HepG2 (cell line): ENCODE measurements around the gene ENGASE. TPM values are rescaled to one million over a fixed set of nuclear protein-coding genes. Genes with fewer than 3 reads are reported as not detected.

Experiments used
- ARID3A ChIP-seq: IDR thresholded peaks from 2 replicates; pipeline ENCODE4 v1.6.1; 2012; ENCODE audit warnings: low read depth, low read length, improper control_type of control experiment
- NFAT5 ChIP-seq: sonication (generic); formaldehyde crosslinking; IDR thresholded peaks from 2 replicates; pipeline ENCODE4 v1.4.0; 2020; ENCODE audit warnings: missing genetic modification reagents
- NFKBIZ ChIP-seq: IDR thresholded peaks from 2 replicates; pipeline ENCODE4 v1.6.1; 2018; ENCODE audit warnings: missing genetic modification reagents, missing compliant biosample characterization
- SP5 ChIP-seq: IDR thresholded peaks from 2 replicates; pipeline ENCODE4 v1.6.1; 2016; ENCODE audit warnings: low read depth, borderline replicate concordance
- SRY ChIP-seq: sonication (generic); formaldehyde crosslinking; IDR thresholded peaks from 2 replicates; pipeline ENCODE4 v1.8.0; 2022; ENCODE audit warnings: mild to moderate bottlenecking, missing genetic modification reagents
- THAP7 ChIP-seq: sonication (generic); formaldehyde crosslinking; IDR thresholded peaks from 2 replicates; pipeline ENCODE4 v1.8.1; 2023; ENCODE audit warnings: mild to moderate bottlenecking, missing genetic modification reagents
- ZKSCAN8 ChIP-seq: IDR thresholded peaks from 2 replicates; pipeline ENCODE4 v1.6.1; 2016; ENCODE audit warnings: borderline replicate concordance, missing genetic modification reagents, missing compliant biosample characterization
- ZNF329 ChIP-seq: sonication (generic); formaldehyde crosslinking; IDR thresholded peaks from 2 replicates; pipeline ENCODE4 v1.9.0; 2021; ENCODE audit warnings: low read depth, mild to moderate bottlenecking, missing genetic modification reagents
- ZNF552 ChIP-seq: sonication (generic); formaldehyde crosslinking; IDR thresholded peaks from 2 replicates; pipeline ENCODE4 v1.9.0; 2022; ENCODE audit warnings: missing genetic modification reagents, mild to moderate bottlenecking, borderline replicate concordance
- ZNF639 ChIP-seq: conservative IDR thresholded peaks from 2 replicates; pipeline ENCODE4 v1.6.1; 2018; ENCODE audit warnings: missing genetic modification reagents
- ZNF687 ChIP-seq: sonication (generic); formaldehyde crosslinking; IDR thresholded peaks from 2 replicates; pipeline ENCODE4 v1.5.1; 2020; ENCODE audit warnings: mild to moderate bottlenecking, missing genetic modification reagents, moderate library complexity
- ZNF720 ChIP-seq: sonication (generic); formaldehyde crosslinking; IDR thresholded peaks from 2 replicates; pipeline ENCODE4 v1.4.0; 2020; ENCODE audit warnings: missing genetic modification reagents
- ZSCAN20 ChIP-seq: sonication (generic); formaldehyde crosslinking; IDR thresholded peaks from 2 replicates; pipeline ENCODE4 v1.4.0; 2020; ENCODE audit warnings: missing genetic modification reagents, mild to moderate bottlenecking, borderline replicate concordance
- ZSCAN30 ChIP-seq: sonication (generic); formaldehyde crosslinking; IDR thresholded peaks from 2 replicates; pipeline ENCODE4 v1.5.0; 2020; ENCODE audit warnings: mild to moderate bottlenecking, missing genetic modification reagents
- ZZZ3 ChIP-seq: sonication (generic); formaldehyde crosslinking; IDR thresholded peaks from 2 replicates; pipeline ENCODE4 v1.4.0; 2020; ENCODE audit warnings: missing genetic modification reagents, mild to moderate bottlenecking, borderline replicate concordance
- polyA plus RNA-seq, 8 experiments: library from polyadenylated mRNA; depleted of rRNA in 3 of 8; stranded (reverse) in 7 of 8; unstranded in 1 of 8; fragments of >200 nt; fragmentation: Illumina TruSeq in 4 of 8; extraction: Trizol in 4 of 8; gene quantifications; 2 replicates each; pipeline versions ENCODE4 v1.2.1 to v1.2.3, GENCODE V29; 2011 to 2016; ENCODE audit warnings: low read depth in 4 of 8, missing spikeins in 1 of 8, mixed read lengths in 1 of 8; ENCODE audit not compliant: insufficient read depth in 1 of 8
- total RNA-seq, 5 experiments: library from RNA; depleted of rRNA; stranded (reverse); fragments of >200 nt; fragmentation: Illumina TruSeq; extraction: Trizol; gene quantifications; 2 replicates each; pipeline ENCODE4 v1.2.3, GENCODE V29; 2016; ENCODE audit warnings: low read depth in 1 of 5

Gene ENGASE
- total and polyA plus RNA-seq, 2 of the 13 experiments (the other 11 are each of a cell fraction or from before 2014, with no cell fraction given) = 10.6 to 18.1 TPM

- TF ChIP-seq ZKSCAN8 (CRISPR knock-in tag) (no peak), ZNF720 (CRISPR knock-in tag) (no peak), SP5 (CRISPR knock-in tag) (no peak), ZNF329 (CRISPR knock-in tag) (peak; percentile 78), ZSCAN30 (no peak), ARID3A (no peak), SRY (CRISPR knock-in tag) (no peak), ZNF552 (CRISPR knock-in tag) (no peak), THAP7 (0 out of 2 replicates have a peak, but pooled peaks have one; percentile 60), NFKBIZ (CRISPR knock-in tag) (0 out of 2 replicates have a peak, but pooled peaks have one; percentile 4), ZSCAN20 (CRISPR knock-in tag) (0 out of 2 replicates have a peak, but pooled peaks have one; percentile 48), NFAT5 (CRISPR knock-in tag) (no peak), ZNF687 (CRISPR knock-in tag) (peak; percentile 87), ZZZ3 (CRISPR knock-in tag) (no peak), ZNF639 (CRISPR knock-in tag) (no peak)
Measured at GRCh38 chr17:79074649-79075445, at the start of gene ENGASE (continued).
